IMR-90 (cell line): ENCODE measurements around the gene NUTM1. TPM values are rescaled to one million over a fixed set of nuclear protein-coding genes. Genes with fewer than 3 reads are reported as not detected.

Experiments used
- ATAC-seq: fragments of 200-7000 bp; cut with Tn5 transposase; 2 replicates; pipeline ENCODE4 v1.9.1; 2020; ENCODE audit warnings: low read depth, mild to moderate bottlenecking, moderate library complexity
- BruUV-seq: library from RNA; stranded (reverse); fragments of 400-500 nt; replicated peaks from 2 replicates; lab custom pipeline; 2021; lab: Mats Ljungman, UMichigan
- CTCF ChIA-PET: fragments of 300-600 bp; formaldehyde crosslinking; extraction: SDS; loops from one replicate; lab custom pipeline; 2021; ENCODE audit warnings: antibody characterized with exemption; lab: Yijun Ruan, JAX
- POLR2A ChIA-PET: fragments of 300-600 bp; sonication (Branson Sonifier 250); formaldehyde crosslinking; loops from one replicate; lab custom pipeline; 2022; ENCODE audit warnings: antibody characterized with exemption; ENCODE audit not compliant: unreplicated experiment; lab: Charles Lee
- DNase-seq: peaks from one replicate; pipeline ENCODE4 v3.0.0; 2013
- H2AFZ ChIP-seq: replicated peaks from 2 replicates; pipeline ENCODE3; 2013; ENCODE audit warnings: low read length, mild to moderate bottlenecking; ENCODE audit not compliant: poor library complexity
- H2AK5ac ChIP-seq: 2 replicates; pipeline ENCODE4 v1.6.1; 2013; ENCODE audit warnings: low read depth, low read length, inconsistent platforms
- H2AK9ac ChIP-seq: replicated peaks from 2 replicates; pipeline ENCODE3; 2013; ENCODE audit warnings: mild to moderate bottlenecking, low read depth, low read length, moderate library complexity; ENCODE audit not compliant: poor library complexity
- H2BK120ac ChIP-seq: 2 replicates; pipeline ENCODE4 v1.6.1; 2013; ENCODE audit warnings: low read depth, low read length, inconsistent platforms
- H2BK15ac ChIP-seq: 3 replicates; pipeline ENCODE4 v1.6.1; 2013; ENCODE audit warnings: low read depth, low read length, inconsistent platforms
- H2BK20ac ChIP-seq: 2 replicates; pipeline ENCODE4 v1.6.1; 2013; ENCODE audit warnings: low read depth, mild to moderate bottlenecking, inconsistent platforms, low read length, moderate library complexity
- H2BK5ac ChIP-seq: 2 replicates; pipeline ENCODE4 v1.6.1; 2013; ENCODE audit warnings: mild to moderate bottlenecking, low read depth, low read length, inconsistent platforms; ENCODE audit not compliant: poor library complexity, severe bottlenecking
- H3K14ac ChIP-seq: replicated peaks from 2 replicates; pipeline ENCODE4 v1.6.1; 2013; ENCODE audit warnings: low read depth, low read length, inconsistent platforms
- H3K18ac ChIP-seq: 2 replicates; pipeline ENCODE4 v1.6.1; 2013; ENCODE audit warnings: low read depth, low read length, control low read depth
- H3K23ac ChIP-seq: 2 replicates; pipeline ENCODE4 v1.6.1; 2013; ENCODE audit warnings: low read depth, low read length, inconsistent platforms
- H3K27ac ChIP-seq: 2 replicates; pipeline ENCODE4 v1.5.1; 2013; ENCODE audit warnings: mild to moderate bottlenecking, control low read depth, low read length; ENCODE audit not compliant: insufficient read depth
- H3K27me3 ChIP-seq: 2 replicates; pipeline ENCODE4 v1.6.1; 2013; ENCODE audit warnings: low read length; ENCODE audit not compliant: control insufficient read depth, insufficient read depth
- H3K36me3 ChIP-seq: 2 replicates; pipeline ENCODE4 v1.6.1; 2013; ENCODE audit warnings: low read length, mixed read lengths; ENCODE audit not compliant: control insufficient read depth, insufficient read depth
- H3K4ac ChIP-seq: 2 replicates; pipeline ENCODE4 v1.6.1; 2013; ENCODE audit warnings: low read depth, low read length, inconsistent platforms
- H3K4me1 ChIP-seq: 2 replicates; pipeline ENCODE4 v1.6.1; 2013; ENCODE audit warnings: low read length, mixed read lengths; ENCODE audit not compliant: control insufficient read depth, insufficient read depth
- H3K4me2 ChIP-seq: 2 replicates; pipeline ENCODE4 v1.6.1; 2013; ENCODE audit warnings: low read depth, mild to moderate bottlenecking, control low read depth, low read length, moderate library complexity
- H3K4me3 ChIP-seq: 2 replicates; pipeline ENCODE4 v1.5.1; 2013; ENCODE audit warnings: low read depth, mild to moderate bottlenecking, control low read depth, low read length, moderate library complexity; ENCODE audit not compliant: insufficient read depth
- H3K56ac ChIP-seq: 2 replicates; pipeline ENCODE4 v1.6.1; 2013; ENCODE audit warnings: low read length, inconsistent platforms; ENCODE audit not compliant: insufficient read depth; ENCODE audit errors: extremely low read depth
- H3K79me1 ChIP-seq, 2 experiments: 2 replicates each; pipeline ENCODE4 v1.6.1; 2013; ENCODE audit warnings: low read length in 2 of 2, inconsistent platforms in 1 of 2, low read depth in 1 of 2
- H3K9ac ChIP-seq: 2 replicates; pipeline ENCODE4 v1.6.1; 2013; ENCODE audit warnings: low read depth, low read length, control low read depth
- H3K9me1 ChIP-seq: 2 replicates; pipeline ENCODE4 v1.6.1; 2013; ENCODE audit warnings: low read length, inconsistent platforms; ENCODE audit not compliant: insufficient read depth
- H3K9me3 ChIP-seq: 2 replicates; pipeline ENCODE4 v1.6.1; 2013; ENCODE audit warnings: low read length; ENCODE audit not compliant: control insufficient read depth, insufficient read depth
- H4K20me1 ChIP-seq: 2 replicates; pipeline ENCODE4 v1.6.1; 2013; ENCODE audit warnings: low read length, inconsistent platforms; ENCODE audit not compliant: insufficient read depth
- H4K5ac ChIP-seq: 2 replicates; pipeline ENCODE4 v1.6.1; 2013; ENCODE audit warnings: mild to moderate bottlenecking, low read depth, low read length, control low read depth
- H4K8ac ChIP-seq, 2 experiments: 2 replicates each; pipeline ENCODE4 v1.6.1; 2013; ENCODE audit warnings: low read depth in 2 of 2, low read length in 2 of 2, control low read depth in 1 of 2, inconsistent platforms in 1 of 2
- H4K91ac ChIP-seq: 2 replicates; pipeline ENCODE4 v1.6.1; 2013; ENCODE audit warnings: low read depth, low read length, inconsistent platforms; ENCODE audit not compliant: insufficient read depth
- BHLHE40 ChIP-seq: fragments of 150-350 bp; IDR thresholded peaks from 2 replicates; pipeline ENCODE4 v1.6.1; 2016; ENCODE audit warnings: mild to moderate bottlenecking, low read depth, low read length
- CTCF ChIP-seq: conservative IDR thresholded peaks from 2 replicates; pipeline ENCODE4 v1.5.1; 2012; ENCODE audit warnings: mild to moderate bottlenecking, low read depth, low read length, improper control_type of control experiment
- MAFK ChIP-seq: IDR thresholded peaks from 2 replicates; pipeline ENCODE4 v1.6.1; 2012; ENCODE audit warnings: low read depth, low read length, improper control_type of control experiment
- MXI1 ChIP-seq: IDR thresholded peaks from 2 replicates; pipeline ENCODE4 v1.6.1; 2012; ENCODE audit warnings: low read depth, mild to moderate bottlenecking, low read length, moderate library complexity, borderline replicate concordance
- NFE2L2 ChIP-seq: fragments of 150-350 bp; IDR thresholded peaks from 2 replicates; pipeline ENCODE4 v1.6.1; 2016; ENCODE audit warnings: low read depth, mild to moderate bottlenecking, low read length
- RCOR1 ChIP-seq: IDR thresholded peaks from 2 replicates; pipeline ENCODE4 v1.6.1; 2012; ENCODE audit warnings: mild to moderate bottlenecking, low read length, improper control_type of control experiment; ENCODE audit not compliant: insufficient replicate concordance
- SMC3 ChIP-seq: fragments of 150-350 bp; IDR thresholded peaks from 2 replicates; pipeline ENCODE4 v1.6.1; 2016; ENCODE audit warnings: low read depth, mild to moderate bottlenecking, antibody characterized with exemption, low read length, moderate library complexity
- WGBS, 2 experiments: methylation state at CpG; one replicate each; pipeline versions ENCODE4 v1.1.5 to v1.1.7; 2013; ENCODE audit warnings: missing lambda C conversion rate in 2 of 2; ENCODE audit not compliant: insufficient read length in 1 of 2; ENCODE audit errors: extremely low coverage in 2 of 2; 5-methylcytosine and 5-hydroxymethylcytosine counted together
- dilution Hi-C: fragments of 300-500 bp; cut with HindIII; formaldehyde crosslinking; loops from one replicate; pipeline ENCODE4 v1.14.3; 2018; ENCODE audit warnings: low sequenced_read_pairs; ENCODE audit not compliant: unreplicated experiment
- in situ Hi-C: fragments of 300-500 bp; cut with MboI; formaldehyde crosslinking; loops from 3 replicates; pipeline ENCODE4 v1.14.3; 2019; ENCODE audit warnings: low sequenced_read_pairs, inconsistent platforms, mixed read lengths
- intact Hi-C: fragments of 100-400 bp; cut with micrococcal nuclease; formaldehyde crosslinking; loops from 2 replicates; pipeline ENCODE4 v1.10.0; 2022
- polyA plus RNA-seq, 3 experiments: library from polyadenylated mRNA; depleted of rRNA; stranded (reverse); fragments of >200 nt; gene quantifications; 2 replicates each; pipeline ENCODE4 v1.2.3, GENCODE V29; 2012; ENCODE audit warnings: low replicate concordance in 1 of 3
- total RNA-seq: library from RNA; depleted of rRNA; stranded (reverse); fragments of >200 nt; gene quantifications from 2 replicates; pipeline ENCODE4 v1.2.3, GENCODE V29; 2012
- TF ChIP-seq, protein P1 (sequence below): fragments of 150-350 bp; IDR thresholded peaks from 2 replicates; pipeline ENCODE4 v1.6.1; 2017; ENCODE audit warnings: mild to moderate bottlenecking, antibody characterized with exemption, low read length, low read depth

NUTM1 gene
- total and polyA plus RNA-seq, 2 of the 4 experiments (the other 2 are of a cell fraction): not detected

DNA sequence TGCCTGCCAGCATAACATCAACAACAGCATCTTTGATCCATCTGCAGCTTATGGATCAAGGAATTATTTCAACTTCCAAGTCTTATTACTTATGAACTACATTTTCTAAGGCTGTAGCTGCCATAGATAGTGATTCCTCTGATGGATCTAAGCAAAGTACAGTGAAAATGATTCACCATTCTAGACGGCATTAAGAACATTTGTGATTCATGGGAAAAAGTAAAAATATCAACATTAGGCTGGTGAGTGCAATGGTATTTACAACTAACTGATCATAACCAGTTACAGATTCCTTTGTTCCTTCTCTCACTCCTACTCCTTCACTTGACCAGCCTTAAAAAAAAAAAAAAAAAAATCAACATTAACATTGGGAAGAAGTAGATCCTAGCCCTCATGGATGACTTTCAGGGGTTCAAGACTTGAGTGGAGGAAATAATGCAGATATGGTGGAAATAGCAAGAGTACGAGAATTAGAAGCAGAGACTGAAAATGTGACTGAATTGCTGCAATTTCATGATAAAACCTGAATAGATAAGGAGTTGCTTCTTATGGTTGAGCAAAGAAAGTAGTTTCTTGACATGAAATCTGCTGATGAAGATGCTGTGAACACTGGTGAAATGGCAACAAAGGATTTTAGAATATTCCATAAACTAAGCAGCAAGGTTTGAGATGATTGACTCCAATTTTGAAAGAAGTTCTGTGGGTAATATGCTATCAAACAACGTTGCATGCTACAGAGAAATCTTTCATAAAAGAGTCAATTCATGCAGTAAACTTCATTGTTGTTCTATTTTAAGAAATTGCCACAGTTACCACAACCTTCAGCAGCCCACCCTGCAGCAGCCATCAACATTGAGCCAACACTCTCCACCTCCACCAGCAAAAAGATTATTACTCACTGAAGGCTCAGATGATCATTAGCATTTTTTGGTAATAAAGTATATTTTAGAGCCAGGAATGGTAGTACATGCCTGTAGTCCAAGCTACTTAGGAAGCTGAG, 28.3 kb upstream of the NUTM1 start:
- H3K9ac ChIP-seq: no peak overlapping the region
- no peak overlapping the region for H4K5ac ChIP-seq
- no peak overlapping the region for H2BK15ac ChIP-seq
- no peak overlapping the region for H3K27ac ChIP-seq
- no peak overlapping the region for H2AK9ac ChIP-seq
- H3K9me1 ChIP-seq: no peaks in the 10 kb centered on the region; the same call in 1 of the 2 replicates
- in situ Hi-C loops (no loop called here), dilution Hi-C loops (no loop called here), intact Hi-C loops (no loop called here)
- no peak overlapping the region for H3K4me2 ChIP-seq
- WGBS, 2 experiments: 100% methylated on average over 1 of the region's 3 CpGs; no CpG with 5 or more reads in 1 of the 2 experiments
- ChIA-PET POLR2A (interaction anchor here (0.5 kb wide), 1 partner anchor 273 kb away, joined by 3 read pairs; no protein-coding TSS in a partner anchor), CTCF (no interaction called here)
- no peaks in the 10 kb centered on the region for H3K9me3 ChIP-seq
- no TSS peak for BruUV-seq
- no peak overlapping the region for H3K23ac ChIP-seq
- no peak overlapping the region for H3K18ac ChIP-seq
- no peak overlapping the region for H3K4ac ChIP-seq
- no peak overlapping the region for H4K8ac ChIP-seq
- no peaks in the 10 kb centered on the region for H3K27me3 ChIP-seq
- H4K20me1 ChIP-seq: no peaks in the 10 kb centered on the region
- DNase-seq: peak; percentile 42
- no peak overlapping the region for H3K56ac ChIP-seq
- H2AK5ac ChIP-seq: no peak overlapping the region
- TF ChIP-seq RCOR1: no peak
- no peak for TF ChIP-seq BHLHE40
- TF ChIP-seq MXI1: no peak
- no peak for TF ChIP-seq CTCF
- TF ChIP-seq SMC3: no peak
- TF ChIP-seq MAFK: no peak
- TF ChIP-seq, protein P1, sequence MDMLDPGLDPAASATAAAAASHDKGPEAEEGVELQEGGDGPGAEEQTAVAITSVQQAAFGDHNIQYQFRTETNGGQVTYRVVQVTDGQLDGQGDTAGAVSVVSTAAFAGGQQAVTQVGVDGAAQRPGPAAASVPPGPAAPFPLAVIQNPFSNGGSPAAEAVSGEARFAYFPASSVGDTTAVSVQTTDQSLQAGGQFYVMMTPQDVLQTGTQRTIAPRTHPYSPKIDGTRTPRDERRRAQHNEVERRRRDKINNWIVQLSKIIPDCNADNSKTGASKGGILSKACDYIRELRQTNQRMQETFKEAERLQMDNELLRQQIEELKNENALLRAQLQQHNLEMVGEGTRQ: no peak
- no peak for TF ChIP-seq NFE2L2
- H2BK20ac ChIP-seq: no peak overlapping the region
- no peak overlapping the region for H3K4me3 ChIP-seq
- no peak overlapping the region for H2BK5ac ChIP-seq
- ATAC-seq: no peak
- H3K79me1 ChIP-seq: peaks cover 3 to 7% of the 10 kb centered on the region in 2 experiments; a peak in 3 of 4 replicates
- no peak overlapping the region for H4K91ac ChIP-seq
- no peaks in the 10 kb centered on the region for H3K36me3 ChIP-seq
- H2AFZ ChIP-seq: no peak overlapping the region
- H3K4me1 ChIP-seq: no peaks in the 10 kb centered on the region; the same call in 1 of the 2 replicates
- H3K14ac ChIP-seq: no peak overlapping the region
- H2BK120ac ChIP-seq: no peak overlapping the region
